GM10266 (cell line): ENCODE results near the gene ATRNL1.

Source experiments
- DNase-seq: peaks from one replicate; pipeline ENCODE4 v3.0.0; 2012; ENCODE audit errors: extremely low spot score
- TF ChIP-seq, protein P1 (sequence below): IDR thresholded peaks from 2 replicates; pipeline ENCODE4 v1.5.1; 2012; ENCODE audit warnings: mild to moderate bottlenecking, low read depth; ENCODE audit not compliant: control insufficient read depth, insufficient read depth; ENCODE audit errors: missing control alignments

ATRNL1 gene

DNA sequence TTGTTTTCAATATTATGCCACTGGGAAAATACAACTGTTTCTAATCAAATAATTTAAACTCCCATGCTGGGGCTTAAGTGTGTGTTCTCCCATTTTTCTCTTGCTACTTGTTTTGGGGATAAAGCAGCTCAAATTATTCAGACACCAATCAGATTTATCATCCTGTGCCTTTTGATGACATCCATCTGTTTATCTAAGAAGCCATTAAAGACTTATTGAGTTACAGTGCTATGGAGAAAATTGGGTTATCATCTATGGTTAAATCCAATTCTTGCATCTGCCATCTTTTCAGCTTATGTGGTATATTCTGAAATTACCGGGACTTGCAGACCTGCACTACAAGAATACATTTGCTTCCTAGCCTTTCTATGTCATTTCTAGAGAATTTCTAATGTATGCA, 778.7 kb downstream of the ATRNL1 start:
- DNase-seq = no peak
- TF ChIP-seq, protein P1, sequence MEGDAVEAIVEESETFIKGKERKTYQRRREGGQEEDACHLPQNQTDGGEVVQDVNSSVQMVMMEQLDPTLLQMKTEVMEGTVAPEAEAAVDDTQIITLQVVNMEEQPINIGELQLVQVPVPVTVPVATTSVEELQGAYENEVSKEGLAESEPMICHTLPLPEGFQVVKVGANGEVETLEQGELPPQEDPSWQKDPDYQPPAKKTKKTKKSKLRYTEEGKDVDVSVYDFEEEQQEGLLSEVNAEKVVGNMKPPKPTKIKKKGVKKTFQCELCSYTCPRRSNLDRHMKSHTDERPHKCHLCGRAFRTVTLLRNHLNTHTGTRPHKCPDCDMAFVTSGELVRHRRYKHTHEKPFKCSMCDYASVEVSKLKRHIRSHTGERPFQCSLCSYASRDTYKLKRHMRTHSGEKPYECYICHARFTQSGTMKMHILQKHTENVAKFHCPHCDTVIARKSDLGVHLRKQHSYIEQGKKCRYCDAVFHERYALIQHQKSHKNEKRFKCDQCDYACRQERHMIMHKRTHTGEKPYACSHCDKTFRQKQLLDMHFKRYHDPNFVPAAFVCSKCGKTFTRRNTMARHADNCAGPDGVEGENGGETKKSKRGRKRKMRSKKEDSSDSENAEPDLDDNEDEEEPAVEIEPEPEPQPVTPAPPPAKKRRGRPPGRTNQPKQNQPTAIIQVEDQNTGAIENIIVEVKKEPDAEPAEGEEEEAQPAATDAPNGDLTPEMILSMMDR = no peak

DNA sequence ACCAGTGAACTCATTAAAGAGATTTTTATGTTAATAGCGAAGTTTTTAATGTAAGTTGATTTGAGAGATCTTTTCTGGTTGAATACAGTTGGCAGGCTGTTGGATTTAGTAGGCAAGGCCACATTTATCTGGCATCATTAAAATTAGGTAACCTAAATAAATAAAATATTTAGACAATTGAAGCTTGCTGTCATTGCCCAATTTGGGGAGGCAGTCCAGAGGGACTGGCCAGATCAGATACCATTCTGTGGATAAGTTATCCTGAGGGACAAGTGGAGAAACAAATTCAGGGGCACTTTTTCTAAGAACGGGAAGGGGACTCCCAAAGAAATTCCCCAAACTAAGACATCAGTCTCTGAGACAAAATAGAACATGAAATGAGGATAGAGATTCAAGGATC, 782.0 kb downstream of the ATRNL1 start:
- TF ChIP-seq, protein P1 = no peak
- no peak for DNase-seq

DNA sequence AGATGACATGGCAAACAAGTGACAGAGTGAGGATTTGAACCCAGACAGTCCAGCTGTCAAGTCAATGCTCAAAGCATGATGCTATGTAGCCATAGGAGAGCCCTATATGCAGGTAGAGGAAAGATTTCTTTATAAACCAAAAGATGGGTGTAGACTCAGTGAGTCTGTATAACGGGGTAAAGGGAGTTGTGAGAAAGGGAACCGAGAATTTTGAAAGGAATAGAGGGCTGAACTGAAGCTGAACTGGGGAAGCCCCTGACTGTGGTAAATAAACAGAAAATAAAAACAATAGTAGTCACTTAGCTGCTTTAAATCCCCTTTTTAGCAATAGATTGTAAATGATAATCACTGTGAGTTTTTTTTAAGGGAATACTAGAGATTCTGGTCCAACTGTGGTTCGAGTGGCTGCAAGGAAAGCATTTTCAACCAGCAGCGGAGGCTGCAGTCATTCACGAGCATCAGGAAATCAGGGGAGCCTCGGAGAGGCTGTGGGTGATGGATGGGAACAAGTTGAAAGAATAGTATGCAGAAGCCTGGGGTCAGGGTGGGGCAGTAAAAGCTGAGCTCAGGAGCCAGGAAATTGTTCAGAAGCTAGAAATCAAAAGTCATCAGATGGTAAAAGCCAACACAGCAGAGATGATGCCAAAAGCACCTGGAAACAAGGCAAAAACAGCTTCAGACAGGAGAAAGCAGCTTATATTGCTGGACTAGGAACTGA, 786.4 kb downstream of the ATRNL1 start:
- DNase-seq = no peak

DNA sequence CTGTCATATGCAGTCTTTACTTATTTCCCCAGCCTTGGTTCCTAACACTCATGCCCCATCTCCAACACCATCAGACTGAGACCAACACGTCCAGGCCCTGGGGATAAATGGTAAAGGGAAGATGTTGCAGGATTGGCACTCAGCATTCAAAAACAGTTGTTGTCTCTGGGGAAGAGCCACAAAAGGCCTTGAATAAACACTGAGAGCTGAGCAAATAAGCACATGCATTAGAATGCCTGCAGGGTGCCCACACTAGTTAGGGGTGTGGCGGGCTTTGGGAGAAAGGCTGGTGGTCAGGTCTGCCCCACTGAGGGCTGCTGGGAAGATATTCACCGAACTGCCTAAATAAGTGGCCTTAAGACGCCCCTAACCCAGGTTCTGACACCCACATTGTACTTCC, 788.9 kb downstream of the ATRNL1 start:
- TF ChIP-seq, protein P1 = no peak
- no peak for DNase-seq

More for the DNA sequence above, 786.4 kb downstream of the ATRNL1 start:
- TF ChIP-seq, protein P1 = no peak

DNA sequence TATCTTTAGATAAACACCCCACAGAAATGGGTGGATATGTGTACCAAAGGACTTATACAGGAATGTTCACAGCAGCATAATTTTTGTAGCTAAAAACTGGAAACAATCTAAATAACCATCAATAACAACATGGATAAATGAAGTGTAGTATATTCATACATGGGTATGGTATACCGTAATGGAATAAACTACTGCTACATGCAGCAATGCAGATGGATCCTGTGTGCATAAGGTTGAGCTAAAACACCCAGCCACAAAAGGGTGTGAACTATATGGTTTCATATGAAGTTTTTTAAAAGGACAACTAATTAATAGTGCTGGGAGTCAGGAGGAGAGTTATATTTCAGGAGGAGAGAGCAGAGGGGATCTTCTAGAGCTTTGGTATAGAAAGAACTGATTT, 790.2 kb downstream of the ATRNL1 start:
- TF ChIP-seq, protein P1 = no peak
- DNase-seq = no peak

DNA sequence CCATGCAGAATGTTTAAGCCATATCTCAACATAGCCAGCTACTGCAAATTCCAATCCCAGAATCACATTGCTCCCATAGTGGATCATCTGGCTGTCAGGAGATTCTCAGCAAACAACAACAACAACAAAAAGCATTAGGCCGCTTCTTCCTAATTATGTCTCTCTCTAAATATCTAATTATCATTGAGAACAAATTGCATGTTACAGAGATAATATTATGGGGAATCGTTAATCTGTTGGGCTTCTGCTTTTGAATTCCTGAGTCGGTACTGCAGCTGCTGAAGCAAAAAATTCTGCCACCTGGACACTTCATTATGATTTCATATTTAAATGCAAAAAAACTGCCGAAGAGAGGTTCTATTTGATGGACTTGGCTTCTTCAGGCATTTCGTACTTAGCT, 791.2 kb downstream of the ATRNL1 start:
- TF ChIP-seq, protein P1 = no peak
- DNase-seq = no peak

DNA sequence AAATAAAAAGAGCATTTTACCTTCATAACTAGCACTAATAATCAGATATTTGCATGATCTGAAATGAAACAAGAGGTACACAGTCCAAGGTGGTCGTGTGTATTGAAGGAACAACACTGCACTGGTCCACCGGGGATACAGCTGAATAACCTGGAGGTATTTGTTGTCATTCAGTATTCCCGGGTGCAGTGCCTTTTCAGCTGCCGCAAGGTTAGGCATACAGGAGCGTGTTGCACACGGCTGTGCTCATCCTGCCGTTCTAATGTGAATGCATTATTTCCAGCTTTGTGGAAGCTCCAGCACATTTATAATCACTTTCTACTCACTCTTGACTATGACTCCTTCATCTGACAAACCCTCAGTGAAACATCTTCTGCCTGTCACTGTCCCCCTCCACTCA, 802.0 kb downstream of the ATRNL1 start:
- no peak for DNase-seq
- TF ChIP-seq, protein P1 = no peak
